GM23338 (cell line): Measurements from ENCODE around the gene SBNO1. TPM values are rescaled to one million over a fixed set of nuclear protein-coding genes. Genes with fewer than 3 reads are reported as not detected.

ENCODE experiments used
- ATAC-seq: fragments of 200-7000 bp; cut with Tn5 transposase; 3 replicates; pipeline ENCODE4 v1.9.1; 2020
- DNase-seq: peaks from one replicate; pipeline ENCODE4 v3.0.0-alpha.2; 2015; ENCODE audit warnings: low spot score
- H2AFZ ChIP-seq: fragments of 200-600 bp; sonication (generic); 2 replicates; pipeline ENCODE4 v1.8.0; 2016; ENCODE audit warnings: antibody characterized with exemption, mild to moderate bottlenecking, moderate library complexity
- H3F3A ChIP-seq: fragments of 200-600 bp; sonication (generic); replicated peaks from 2 replicates; pipeline ENCODE4 v1.8.0; 2017; ENCODE audit warnings: antibody characterized with exemption, mixed run types, low read depth
- H3K27ac ChIP-seq: fragments of 200-600 bp; sonication (generic); 2 replicates; pipeline ENCODE4 v1.6.1; 2016; ENCODE audit warnings: low read depth
- H3K27me3 ChIP-seq: fragments of 200-600 bp; sonication (generic); 2 replicates; pipeline ENCODE4 v1.8.0; 2016; ENCODE audit warnings: mild to moderate bottlenecking, mixed run types, moderate library complexity; ENCODE audit not compliant: insufficient read depth
- H3K36me3 ChIP-seq: fragments of 200-600 bp; sonication (generic); 2 replicates; pipeline ENCODE4 v1.8.0; 2016; ENCODE audit warnings: mild to moderate bottlenecking; ENCODE audit not compliant: insufficient read depth
- H3K4me1 ChIP-seq: fragments of 200-600 bp; sonication (generic); 2 replicates; pipeline ENCODE4 v1.8.0; 2016; ENCODE audit warnings: mild to moderate bottlenecking, moderate library complexity; ENCODE audit not compliant: insufficient read depth
- H3K4me2 ChIP-seq: fragments of 200-600 bp; sonication (generic); 2 replicates; pipeline ENCODE4 v1.7.1; 2017; ENCODE audit warnings: mixed run types
- H3K4me3 ChIP-seq: fragments of 200-600 bp; sonication (generic); 2 replicates; pipeline ENCODE4 v1.6.1; 2016; ENCODE audit warnings: mixed run types
- H3K79me2 ChIP-seq: fragments of 200-600 bp; sonication (generic); replicated peaks from 2 replicates; pipeline ENCODE4 v1.8.0; 2017; ENCODE audit warnings: mild to moderate bottlenecking; ENCODE audit not compliant: insufficient read depth
- H3K9me2 ChIP-seq: fragments of 200-600 bp; sonication (generic); 2 replicates; pipeline ENCODE4 v1.8.0; 2017; ENCODE audit not compliant: insufficient read depth
- H4K20me1 ChIP-seq: fragments of 200-600 bp; sonication (generic); replicated peaks from 2 replicates; pipeline ENCODE4 v1.8.0; 2017; ENCODE audit warnings: mild to moderate bottlenecking; ENCODE audit not compliant: insufficient read depth
- H3K27ac Mint-ChIP-seq: 2 replicates; pipeline ENCODE4 v1.8.0; 2020; ENCODE audit warnings: inconsistent platforms, mild to moderate bottlenecking, moderate library complexity, mixed read lengths
- H3K27me3 Mint-ChIP-seq: 3 replicates; pipeline ENCODE4 v1.8.0; 2022; ENCODE audit warnings: low read depth, mild to moderate bottlenecking, moderate library complexity, mixed read lengths, inconsistent platforms; ENCODE audit not compliant: insufficient read depth, poor library complexity
- H3K36me3 Mint-ChIP-seq: 3 replicates; pipeline ENCODE4 v1.8.0; 2021; ENCODE audit warnings: low read depth, mild to moderate bottlenecking, inconsistent platforms, moderate library complexity, mixed read lengths
- H3K4me1 Mint-ChIP-seq: 3 replicates; pipeline ENCODE4 v1.8.0; 2020; ENCODE audit warnings: mild to moderate bottlenecking, inconsistent platforms, mixed read lengths
- H3K4me3 Mint-ChIP-seq: 3 replicates; pipeline ENCODE4 v1.8.0; 2021; ENCODE audit warnings: moderate library complexity, mild to moderate bottlenecking, inconsistent platforms, mixed read lengths
- H3K9me3 Mint-ChIP-seq: 3 replicates; pipeline ENCODE4 v1.8.0; 2020; ENCODE audit warnings: moderate library complexity, mild to moderate bottlenecking, inconsistent platforms, mixed read lengths
- CTCF ChIP-seq, 2 experiments: fragments of 200-600 bp in 1 of 2; sonication (generic) in 1 of 2; conservative IDR thresholded peaks; 2 replicates each; pipeline versions ENCODE4 v1.5.1 to v1.6.1; 2016 to 2017; ENCODE audit warnings: antibody characterized with exemption in 2 of 2, low read depth in 2 of 2, mild to moderate bottlenecking in 2 of 2, moderate library complexity in 1 of 2
- EZH2 ChIP-seq: fragments of 200-600 bp; sonication (generic); IDR thresholded peaks from one replicate; pipeline ENCODE4 v1.8.0; 2017; ENCODE audit warnings: antibody characterized with exemption, mild to moderate bottlenecking, low read depth; ENCODE audit not compliant: unreplicated experiment
- ZNF114 ChIP-seq: fragments of 250-450 bp; sonication (Bioruptor Pico); IDR thresholded peaks from 2 replicates; pipeline ENCODE4 v1.5.0; 2020; ENCODE audit warnings: mild to moderate bottlenecking, moderate library complexity
- polyA plus RNA-seq: library from polyadenylated mRNA; unstranded; fragments of >200 nt; fragmentation: Nextera tagmentation; extraction: Ambion mirVana; gene quantifications from 2 replicates; pipeline ENCODE4 v1.2.1, GENCODE V29; 2016
- total RNA-seq: library from RNA; depleted of rRNA; stranded (reverse); fragments of >200 nt; shearing (Covaris generic); gene quantifications from 2 replicates; pipeline ENCODE4 v1.2.3, GENCODE V29; 2014
- TF ChIP-seq, protein P1 (sequence below): IDR thresholded peaks from 2 replicates; pipeline ENCODE4 v1.6.1; 2016; ENCODE audit warnings: antibody characterized with exemption

SBNO1 gene
- total and polyA plus RNA-seq, 2 experiments from 2014 or later, result 34.9 to 49.5 TPM

- peaks cover 18% of the 10 kb centered on the region for H3K36me3 ChIP-seq
Measured at GRCh38 chr12:123399255-123399617, 34.6 kb upstream of the SBNO1 start.

DNA sequence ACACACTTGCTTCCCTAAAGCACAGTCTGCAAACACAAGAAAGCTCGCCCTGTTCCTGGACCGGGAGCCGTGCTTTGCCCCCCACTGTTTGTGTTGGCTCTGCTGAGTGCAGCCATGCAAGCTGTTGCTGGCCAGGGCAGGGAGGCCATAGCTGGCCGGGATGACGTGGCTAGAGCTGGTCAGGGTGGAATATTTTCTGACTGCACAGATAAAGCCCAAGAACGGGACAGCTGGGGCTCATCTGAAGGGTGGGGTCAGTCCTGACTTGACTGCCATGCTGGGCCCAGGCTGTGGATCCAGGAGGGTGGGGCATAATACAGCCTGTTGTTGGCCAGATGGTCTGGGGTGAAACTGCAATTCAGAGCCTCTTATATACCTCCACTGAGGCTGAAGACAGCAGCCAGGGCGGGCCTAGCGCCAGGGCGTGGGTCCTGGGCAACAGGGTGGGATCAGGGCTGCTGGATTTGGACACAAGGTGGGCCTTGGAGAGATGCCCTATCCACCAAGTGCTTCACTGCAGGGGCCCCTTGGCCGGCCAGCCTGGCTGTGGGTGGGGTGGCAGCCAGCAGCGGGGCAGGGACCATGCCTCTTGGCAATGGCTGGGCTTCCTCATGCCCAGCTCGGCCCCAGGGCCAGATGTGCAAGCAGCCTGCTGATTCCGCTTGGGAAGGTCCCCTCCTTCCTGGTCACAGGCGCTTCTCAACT lies 34.1 kb upstream of the SBNO1 start:
- peaks cover 6% of the 10 kb centered on the region for H3K4me1 Mint-ChIP-seq
- Histone ChIP-seq H3K27ac (no peak overlapping the region), H4K20me1 (peaks cover 51% of the 10 kb centered on the region), H3K79me2 (no peaks in the 10 kb centered on the region), H3K9me2 (no peaks in the 10 kb centered on the region), H3K4me3 (no peak overlapping the region), H3F3A (no peaks in the 10 kb centered on the region), H3K36me3 (peaks cover 13% of the 10 kb centered on the region), H3K4me2 (no peak overlapping the region), H3K27me3 (peaks cover 12% of the 10 kb centered on the region; the same call in 1 of the 2 replicates), H3K4me1 (no peaks in the 10 kb centered on the region), H2AFZ (no peak overlapping the region)
- H3K27ac Mint-ChIP-seq, result no peak overlapping the region
- H3K27me3 Mint-ChIP-seq, result peaks cover 44% of the 10 kb centered on the region
- no peak for DNase-seq
- no peak overlapping the region for H3K4me3 Mint-ChIP-seq
- ATAC-seq, result no peak
- TF ChIP-seq EZH2 (no peak), CTCF (conservative IDR thresholded peaks at IDR 0.05; ENCODE audit: low read depth in 2 of 2) (no peak), ZNF114 (CRISPR knock-in tag) (no peak)
- TF ChIP-seq, protein P1, sequence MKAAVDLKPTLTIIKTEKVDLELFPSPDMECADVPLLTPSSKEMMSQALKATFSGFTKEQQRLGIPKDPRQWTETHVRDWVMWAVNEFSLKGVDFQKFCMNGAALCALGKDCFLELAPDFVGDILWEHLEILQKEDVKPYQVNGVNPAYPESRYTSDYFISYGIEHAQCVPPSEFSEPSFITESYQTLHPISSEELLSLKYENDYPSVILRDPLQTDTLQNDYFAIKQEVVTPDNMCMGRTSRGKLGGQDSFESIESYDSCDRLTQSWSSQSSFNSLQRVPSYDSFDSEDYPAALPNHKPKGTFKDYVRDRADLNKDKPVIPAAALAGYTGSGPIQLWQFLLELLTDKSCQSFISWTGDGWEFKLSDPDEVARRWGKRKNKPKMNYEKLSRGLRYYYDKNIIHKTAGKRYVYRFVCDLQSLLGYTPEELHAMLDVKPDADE, result no peak
- peaks cover 61% of the 10 kb centered on the region for H3K36me3 Mint-ChIP-seq
- no peaks in the 10 kb centered on the region; the same call in 2 of the 3 replicates for H3K9me3 Mint-ChIP-seq

More at GRCh38 chr12:123399255-123399617, 34.6 kb upstream of the SBNO1 start:
- no peak overlapping the region for H2AFZ ChIP-seq
- no peaks in the 10 kb centered on the region for H3K9me2 ChIP-seq
- H3K79me2 ChIP-seq, result no peaks in the 10 kb centered on the region
- Mint-ChIP-seq H3K36me3 (peaks cover 66% of the 10 kb centered on the region), H3K27ac (no peak overlapping the region), H3K4me3 (no peak overlapping the region), H3K9me3 (no peaks in the 10 kb centered on the region; the same call in 2 of the 3 replicates), H3K4me1 (peaks cover 6% of the 10 kb centered on the region), H3K27me3 (peaks cover 49% of the 10 kb centered on the region)
- H4K20me1 ChIP-seq, result peaks cover 57% of the 10 kb centered on the region
- H3K27me3 ChIP-seq, result peaks cover 12% of the 10 kb centered on the region; the same call in 1 of the 2 replicates
- no peaks in the 10 kb centered on the region for H3F3A ChIP-seq
- H3K27ac ChIP-seq, result no peak overlapping the region
- DNase-seq (no peak), ATAC-seq (no peak)
- no peak overlapping the region for H3K4me2 ChIP-seq
- TF ChIP-seq, protein P1, result no peak
- H3K4me3 ChIP-seq, result no peak overlapping the region
- H3K4me1 ChIP-seq, result no peaks in the 10 kb centered on the region
